ENCODE data around the gene CPOX.

The CPOX gene

DNA sequence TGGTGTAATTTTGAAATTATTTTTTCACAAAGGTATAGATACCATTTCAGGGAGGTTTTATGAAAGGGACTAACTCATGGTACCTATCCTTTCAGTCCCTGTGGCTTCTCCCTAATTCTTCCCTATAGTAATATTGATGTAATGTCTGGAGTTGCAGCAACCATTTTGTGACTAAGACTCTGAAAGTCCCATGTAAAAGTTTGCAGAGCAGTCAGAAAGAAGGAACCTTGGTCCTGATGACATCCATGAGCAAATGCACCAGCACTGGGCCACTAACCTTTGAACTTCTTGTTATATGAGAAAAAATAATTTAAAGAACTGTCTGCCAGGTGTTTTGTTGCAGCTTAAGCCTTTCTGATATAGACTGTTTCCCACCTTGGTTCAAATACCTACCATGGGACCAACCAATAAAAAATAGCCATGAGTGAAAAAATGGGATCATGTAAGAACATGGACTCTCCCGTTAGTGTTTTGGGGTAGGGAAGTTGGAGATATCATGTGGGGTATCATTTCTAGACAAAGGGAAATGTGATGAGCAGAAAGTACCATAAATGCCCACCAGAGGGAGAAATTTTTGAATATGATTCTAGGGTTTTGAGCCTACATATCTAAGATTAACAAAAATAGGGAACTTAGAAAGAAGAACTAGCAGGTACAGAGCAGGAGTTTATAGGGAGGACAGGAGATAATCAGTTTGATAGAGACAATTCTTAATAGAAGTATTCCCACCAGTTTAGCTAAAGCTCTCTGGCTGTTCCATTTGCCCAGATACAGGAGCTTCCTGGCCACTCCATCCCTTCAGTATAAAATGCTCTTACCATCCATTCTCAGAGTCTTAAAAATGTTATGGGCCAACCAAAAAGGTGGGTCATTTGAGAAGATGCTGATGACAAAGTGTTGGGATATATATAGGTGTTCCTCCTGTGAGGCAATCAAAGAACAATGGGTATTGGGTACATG lies 3.4 kb upstream of the CPOX start:
- H3K4me1 ChIP-seq (ENCODE audit: control insufficient read depth in 2 of 2, insufficient read depth in 2 of 2, low read length in 2 of 2): peaks cover 6 to 10% of the 10 kb centered on the region in 2 donors
- H3K9me3 ChIP-seq (ENCODE audit: control insufficient read depth in 2 of 2, low read length in 2 of 2): no peaks in the 10 kb centered on the region
- no peak overlapping the region for H3K4me3 ChIP-seq (ENCODE audit: low read length in 2 of 2)
- H3K36me3 ChIP-seq (ENCODE audit: control insufficient read depth in 2 of 2, insufficient read depth in 2 of 2, low read length in 2 of 2): no peaks in the 10 kb centered on the region
- H3K27me3 ChIP-seq (ENCODE audit: control insufficient read depth in 2 of 2, insufficient read depth in 2 of 2, low read length in 2 of 2): no peaks in the 10 kb centered on the region
- no peak overlapping the region for H3K9ac ChIP-seq (ENCODE audit: low read depth in 1 of 2, low read length in 2 of 2)
- no peak overlapping the region for H3K27ac ChIP-seq (ENCODE audit: low read depth in 2 of 2, low read length in 2 of 2)

DNA sequence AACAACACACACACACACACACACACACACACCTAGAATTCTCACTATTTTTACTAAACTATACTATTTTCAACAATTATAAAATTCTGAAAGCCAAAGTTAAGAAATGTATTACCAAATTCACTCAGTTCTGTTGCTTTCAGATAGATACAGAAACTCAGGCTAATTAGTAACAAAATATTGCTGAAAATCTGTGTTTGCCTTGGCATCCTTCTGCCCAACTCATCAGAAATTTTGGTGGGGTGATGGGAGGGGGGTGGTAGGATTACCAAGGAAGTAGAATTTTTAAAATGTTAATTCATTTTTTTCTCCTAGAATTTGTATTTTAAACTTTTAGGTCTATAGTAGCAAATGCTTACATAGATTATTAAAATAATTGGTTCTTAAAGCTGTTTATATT lies 2.7 kb upstream of the CPOX start:
- H3K27ac ChIP-seq (ENCODE audit: low read depth in 2 of 2, low read length in 2 of 2): no peak overlapping the region
- no peaks in the 10 kb centered on the region for H3K27me3 ChIP-seq (ENCODE audit: control insufficient read depth in 2 of 2, insufficient read depth in 2 of 2, low read length in 2 of 2)
- H3K9ac ChIP-seq (ENCODE audit: low read depth in 1 of 2, low read length in 2 of 2): no peak overlapping the region
- no peaks in the 10 kb centered on the region for H3K36me3 ChIP-seq (ENCODE audit: control insufficient read depth in 2 of 2, insufficient read depth in 2 of 2, low read length in 2 of 2)
- peaks cover 8 to 10% of the 10 kb centered on the region in 2 donors for H3K4me1 ChIP-seq (ENCODE audit: control insufficient read depth in 2 of 2, insufficient read depth in 2 of 2, low read length in 2 of 2)
- no peaks in the 10 kb centered on the region for H3K9me3 ChIP-seq (ENCODE audit: control insufficient read depth in 2 of 2, low read length in 2 of 2)
- no peak overlapping the region for H3K4me3 ChIP-seq (ENCODE audit: low read length in 2 of 2)

DNA sequence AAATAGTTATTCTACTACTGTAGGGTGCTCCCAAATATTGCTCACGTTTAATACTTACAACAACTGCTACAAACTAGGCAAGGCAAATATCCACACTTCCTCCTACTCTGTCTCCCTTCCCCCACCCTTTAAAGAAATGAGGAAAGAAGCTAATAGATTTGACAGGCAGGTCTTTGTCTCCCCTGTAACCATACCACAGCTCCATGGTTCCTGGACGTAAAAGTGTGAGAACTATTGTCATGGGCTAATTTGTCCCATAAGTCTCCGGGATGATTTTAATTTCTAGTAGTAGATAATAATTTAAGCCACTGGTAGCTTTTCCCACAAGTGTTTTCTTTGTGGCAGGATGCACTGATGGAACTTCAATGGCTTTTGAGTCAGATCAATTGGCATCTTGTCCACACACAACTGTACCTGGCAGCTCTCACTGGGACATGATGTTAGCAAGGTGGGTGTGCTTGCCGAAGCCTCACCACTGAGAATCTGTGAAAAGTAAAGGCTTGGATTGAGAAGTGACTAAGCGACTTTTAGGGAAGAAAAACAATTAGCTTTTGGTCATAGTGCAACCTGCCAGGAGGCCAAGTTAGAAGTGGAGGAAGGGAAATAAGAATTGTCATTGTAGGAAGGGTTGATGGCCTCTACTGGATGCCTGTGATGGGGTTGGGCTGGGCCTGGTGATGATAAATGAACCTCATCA lies 1.4 kb upstream of the CPOX start:
- no peak overlapping the region for H3K27ac ChIP-seq (ENCODE audit: low read depth in 2 of 2, low read length in 2 of 2)
- H3K4me1 ChIP-seq (ENCODE audit: control insufficient read depth in 2 of 2, insufficient read depth in 2 of 2, low read length in 2 of 2): peaks cover 8 to 10% of the 10 kb centered on the region in 2 donors
- no peak overlapping the region for H3K9ac ChIP-seq (ENCODE audit: low read depth in 1 of 2, low read length in 2 of 2)
- H3K36me3 ChIP-seq (ENCODE audit: control insufficient read depth in 2 of 2, insufficient read depth in 2 of 2, low read length in 2 of 2): peaks cover 2 to 7% of the 10 kb centered on the region in 2 donors
- no peaks in the 10 kb centered on the region for H3K27me3 ChIP-seq (ENCODE audit: control insufficient read depth in 2 of 2, insufficient read depth in 2 of 2, low read length in 2 of 2)
- H3K4me3 ChIP-seq (ENCODE audit: low read length in 2 of 2): no peak overlapping the region
- H3K9me3 ChIP-seq (ENCODE audit: control insufficient read depth in 2 of 2, low read length in 2 of 2): no peaks in the 10 kb centered on the region

DNA sequence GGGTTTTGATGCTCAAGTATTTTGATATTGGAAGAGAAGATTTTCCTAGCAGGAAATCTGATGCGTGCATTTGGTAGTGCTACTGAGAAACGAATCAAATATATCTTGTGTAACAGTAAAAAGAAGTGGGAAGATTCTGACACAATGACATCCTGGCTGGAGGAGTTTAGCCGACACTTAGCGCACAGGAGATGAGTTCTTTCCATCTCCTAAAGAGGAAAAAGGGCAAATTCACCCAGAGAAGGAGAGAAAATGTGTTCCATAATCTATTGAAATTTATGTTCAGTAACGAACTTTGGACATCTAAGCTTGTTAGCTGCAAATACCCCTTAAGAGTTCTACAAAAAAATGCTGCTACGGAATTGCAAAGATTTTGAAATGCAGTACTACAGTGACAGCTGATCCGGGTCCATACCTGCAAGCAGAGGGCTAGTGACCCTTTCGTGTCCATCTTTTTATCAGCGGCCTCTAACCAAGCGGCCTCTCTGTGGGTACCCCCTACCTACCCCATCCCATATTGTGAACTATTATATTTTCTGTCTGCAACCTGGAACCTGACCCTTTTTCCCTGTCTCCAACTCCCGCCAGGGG lies 971 bp downstream of the CPOX start:
- Histone ChIP-seq H3K27ac (ENCODE audit: low read depth in 2 of 2, low read length in 2 of 2) (no peak overlapping the region), H3K27me3 (ENCODE audit: control insufficient read depth in 2 of 2, insufficient read depth in 2 of 2, low read length in 2 of 2) (no peaks in the 10 kb centered on the region)

DNA sequence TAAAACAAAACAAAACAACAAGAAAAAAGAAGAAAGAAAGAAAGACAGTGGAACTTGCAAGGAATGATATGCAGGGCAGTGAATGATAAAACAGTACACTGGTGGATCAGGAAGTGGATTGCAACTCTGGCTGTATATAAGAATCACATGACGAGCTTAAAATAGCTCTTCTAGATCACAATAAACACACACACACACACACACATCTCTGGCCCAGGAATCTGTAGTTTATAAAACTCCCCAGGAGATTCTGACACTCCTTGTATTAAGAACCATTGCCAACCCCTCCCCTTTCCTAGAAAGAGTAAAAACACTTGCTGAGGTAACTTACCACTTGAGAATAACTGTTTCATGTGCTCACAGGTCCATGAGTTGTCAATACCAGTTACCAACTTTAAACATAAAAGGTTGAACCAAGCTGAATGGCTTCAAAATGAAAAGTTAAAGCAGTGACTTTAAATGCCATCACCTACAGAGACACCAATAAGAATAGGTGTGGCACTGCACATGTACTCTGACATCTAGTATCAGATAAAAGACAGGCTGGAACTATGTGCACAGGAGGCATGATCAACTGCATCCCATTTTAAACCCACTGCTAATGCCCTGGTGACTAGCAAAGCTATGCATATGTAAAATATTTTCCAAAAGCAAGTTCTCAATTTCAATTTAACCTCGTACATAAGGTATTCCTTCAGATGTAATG lies 3.9 kb downstream of the CPOX start:
- H3K9ac ChIP-seq (ENCODE audit: low read depth in 1 of 2, low read length in 2 of 2): no peak overlapping the region
- no peaks in the 10 kb centered on the region for H3K9me3 ChIP-seq (ENCODE audit: control insufficient read depth in 2 of 2, low read length in 2 of 2)
- H3K4me3 ChIP-seq (ENCODE audit: low read length in 2 of 2): no peak overlapping the region
- H3K36me3 ChIP-seq (ENCODE audit: control insufficient read depth in 2 of 2, insufficient read depth in 2 of 2, low read length in 2 of 2): peaks cover 21 to 24% of the 10 kb centered on the region in 2 donors
- H3K4me1 ChIP-seq (ENCODE audit: control insufficient read depth in 2 of 2, insufficient read depth in 2 of 2, low read length in 2 of 2): peaks cover 8 to 10% of the 10 kb centered on the region in 2 donors
- H3K27ac ChIP-seq (ENCODE audit: low read depth in 2 of 2, low read length in 2 of 2): peak overlapping the region in 1 of 2 donors; percentile 46
- no peaks in the 10 kb centered on the region for H3K27me3 ChIP-seq (ENCODE audit: control insufficient read depth in 2 of 2, insufficient read depth in 2 of 2, low read length in 2 of 2)

More for the DNA sequence above, 971 bp downstream of the CPOX start:
- H3K9me3 ChIP-seq (ENCODE audit: control insufficient read depth in 2 of 2, low read length in 2 of 2): no peaks in the 10 kb centered on the region
- H3K4me3 ChIP-seq (ENCODE audit: low read length in 2 of 2): peak overlapping the region; percentile 85 to 89
- H3K36me3 ChIP-seq (ENCODE audit: control insufficient read depth in 2 of 2, insufficient read depth in 2 of 2, low read length in 2 of 2): peaks cover 9 to 15% of the 10 kb centered on the region in 2 donors
- H3K4me1 ChIP-seq (ENCODE audit: control insufficient read depth in 2 of 2, insufficient read depth in 2 of 2, low read length in 2 of 2): peaks cover 8 to 10% of the 10 kb centered on the region in 2 donors
- H3K9ac ChIP-seq (ENCODE audit: low read depth in 1 of 2, low read length in 2 of 2): peak overlapping the region; percentile 69 to 80

DNA sequence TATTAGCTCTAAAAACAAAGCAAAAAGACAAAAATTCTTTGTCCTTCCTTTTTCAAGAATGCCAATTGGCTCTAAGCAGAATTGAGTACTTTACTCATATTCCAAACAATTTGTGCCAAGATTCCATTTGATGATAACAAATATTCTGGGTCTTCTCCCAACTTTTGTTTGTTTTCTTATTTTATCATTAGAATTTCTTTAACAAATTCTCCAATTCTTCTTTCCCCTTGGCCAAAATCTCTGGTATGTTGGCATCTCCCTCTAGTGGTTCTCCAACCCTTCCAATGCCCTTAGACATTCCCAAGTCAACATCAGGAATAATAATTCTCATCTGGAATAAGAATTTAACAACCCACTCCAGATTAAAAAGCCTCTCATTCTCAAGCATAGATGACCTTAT lies 5.3 kb downstream of the CPOX start:
- H3K9ac ChIP-seq (ENCODE audit: low read depth in 1 of 2, low read length in 2 of 2): no peak overlapping the region

DNA sequence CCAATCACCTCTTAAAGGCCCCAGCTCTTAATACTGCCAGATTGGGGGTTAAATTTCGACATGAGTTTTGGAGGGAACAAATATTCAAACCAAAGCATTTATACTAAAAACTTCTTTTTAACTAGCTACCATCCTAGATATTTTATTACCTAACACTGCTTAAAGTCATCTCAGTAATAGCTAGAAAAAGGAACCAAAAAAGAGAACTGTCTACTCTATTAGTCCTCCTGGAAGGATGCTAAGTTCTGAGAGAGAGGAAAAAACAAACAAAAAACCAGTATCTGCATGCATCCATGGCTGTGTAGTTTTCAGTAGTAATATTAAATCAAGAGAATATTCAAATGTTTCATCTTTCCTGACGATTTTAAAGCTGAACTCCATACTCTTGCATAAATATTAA lies 5.8 kb downstream of the CPOX start:
- H3K27ac ChIP-seq (ENCODE audit: low read depth in 2 of 2, low read length in 2 of 2): no peak overlapping the region
- H3K4me1 ChIP-seq (ENCODE audit: control insufficient read depth in 2 of 2, insufficient read depth in 2 of 2, low read length in 2 of 2): peaks cover 6% of the 10 kb centered on the region in 2 donors
- H3K27me3 ChIP-seq (ENCODE audit: control insufficient read depth in 2 of 2, insufficient read depth in 2 of 2, low read length in 2 of 2): no peaks in the 10 kb centered on the region
- H3K9me3 ChIP-seq (ENCODE audit: control insufficient read depth in 2 of 2, low read length in 2 of 2): no peaks in the 10 kb centered on the region
- H3K9ac ChIP-seq (ENCODE audit: low read depth in 1 of 2, low read length in 2 of 2): no peak overlapping the region
- peaks cover 24 to 29% of the 10 kb centered on the region in 2 donors for H3K36me3 ChIP-seq (ENCODE audit: control insufficient read depth in 2 of 2, insufficient read depth in 2 of 2, low read length in 2 of 2)
- no peak overlapping the region for H3K4me3 ChIP-seq (ENCODE audit: low read length in 2 of 2)

More for the DNA sequence above, 5.3 kb downstream of the CPOX start:
- no peak overlapping the region for H3K27ac ChIP-seq (ENCODE audit: low read depth in 2 of 2, low read length in 2 of 2)
- peaks cover 24 to 29% of the 10 kb centered on the region in 2 donors for H3K36me3 ChIP-seq (ENCODE audit: control insufficient read depth in 2 of 2, insufficient read depth in 2 of 2, low read length in 2 of 2)
- H3K4me3 ChIP-seq (ENCODE audit: low read length in 2 of 2): no peak overlapping the region
- H3K9me3 ChIP-seq (ENCODE audit: control insufficient read depth in 2 of 2, low read length in 2 of 2): no peaks in the 10 kb centered on the region
- peaks cover 8 to 10% of the 10 kb centered on the region in 2 donors for H3K4me1 ChIP-seq (ENCODE audit: control insufficient read depth in 2 of 2, insufficient read depth in 2 of 2, low read length in 2 of 2)
- H3K27me3 ChIP-seq (ENCODE audit: control insufficient read depth in 2 of 2, insufficient read depth in 2 of 2, low read length in 2 of 2): no peaks in the 10 kb centered on the region

DNA sequence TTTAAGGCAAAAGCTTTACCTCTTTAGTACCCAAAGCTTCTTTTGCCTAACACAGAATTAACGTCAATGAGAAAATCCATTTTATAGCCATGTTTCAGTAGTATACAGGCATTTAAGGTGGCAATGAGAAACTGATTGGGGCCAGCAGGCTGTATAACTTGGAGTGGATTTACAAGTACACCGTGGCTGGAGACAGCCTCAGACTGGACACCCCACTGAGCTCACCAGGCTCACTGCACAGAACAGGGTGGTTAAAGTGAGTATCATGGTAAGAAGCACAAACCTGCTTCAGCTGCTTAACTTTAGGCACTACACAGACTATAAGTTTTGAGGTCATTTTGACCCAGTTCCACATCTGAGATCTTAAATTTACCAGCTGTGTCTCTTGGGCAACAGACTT lies 8.9 kb downstream of the CPOX start:
- Histone ChIP-seq H3K27me3 (ENCODE audit: control insufficient read depth in 2 of 2, insufficient read depth in 2 of 2, low read length in 2 of 2) (no peaks in the 10 kb centered on the region), H3K4me3 (ENCODE audit: low read length in 2 of 2) (no peak overlapping the region), H3K9ac (ENCODE audit: low read depth in 1 of 2, low read length in 2 of 2) (no peak overlapping the region), H3K27ac (ENCODE audit: low read depth in 2 of 2, low read length in 2 of 2) (no peak overlapping the region), H3K4me1 (ENCODE audit: control insufficient read depth in 2 of 2, insufficient read depth in 2 of 2, low read length in 2 of 2) (no peaks in the 10 kb centered on the region), H3K36me3 (ENCODE audit: control insufficient read depth in 2 of 2, insufficient read depth in 2 of 2, low read length in 2 of 2) (peaks cover 28 to 30% of the 10 kb centered on the region in 2 donors), H3K9me3 (ENCODE audit: control insufficient read depth in 2 of 2, low read length in 2 of 2) (no peaks in the 10 kb centered on the region)

DNA sequence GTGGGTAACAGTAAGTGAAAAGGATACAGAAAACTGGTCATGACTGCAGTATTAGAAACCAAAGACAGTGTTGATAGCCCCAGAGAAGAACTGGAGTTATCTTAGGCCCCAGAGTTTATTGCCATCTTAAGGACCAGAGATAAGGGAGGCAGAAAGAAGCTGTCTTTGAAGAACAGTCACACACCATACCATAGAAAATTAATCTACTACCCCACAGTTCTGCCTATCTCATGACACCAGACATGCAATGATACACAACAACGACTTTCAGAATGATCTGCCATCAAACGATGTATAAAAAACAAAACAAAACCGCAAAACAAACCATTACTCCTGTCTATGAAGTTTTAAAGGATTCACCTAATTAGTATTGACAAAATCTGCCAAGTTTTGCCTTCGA lies 9.6 kb downstream of the CPOX start:
- peaks cover 27% of the 10 kb centered on the region in 2 donors for H3K36me3 ChIP-seq (ENCODE audit: control insufficient read depth in 2 of 2, insufficient read depth in 2 of 2, low read length in 2 of 2)

More for the DNA sequence above, 9.6 kb downstream of the CPOX start:
- no peak overlapping the region for H3K4me3 ChIP-seq (ENCODE audit: low read length in 2 of 2)
- no peaks in the 10 kb centered on the region for H3K27me3 ChIP-seq (ENCODE audit: control insufficient read depth in 2 of 2, insufficient read depth in 2 of 2, low read length in 2 of 2)
- H3K9ac ChIP-seq (ENCODE audit: low read depth in 1 of 2, low read length in 2 of 2): no peak overlapping the region
- H3K27ac ChIP-seq (ENCODE audit: low read depth in 2 of 2, low read length in 2 of 2): no peak overlapping the region
- H3K4me1 ChIP-seq (ENCODE audit: control insufficient read depth in 2 of 2, insufficient read depth in 2 of 2, low read length in 2 of 2): no peaks in the 10 kb centered on the region
- no peaks in the 10 kb centered on the region for H3K9me3 ChIP-seq (ENCODE audit: control insufficient read depth in 2 of 2, low read length in 2 of 2)
